ENCODE data around the gene STON2.

The STON2 gene

DNA sequence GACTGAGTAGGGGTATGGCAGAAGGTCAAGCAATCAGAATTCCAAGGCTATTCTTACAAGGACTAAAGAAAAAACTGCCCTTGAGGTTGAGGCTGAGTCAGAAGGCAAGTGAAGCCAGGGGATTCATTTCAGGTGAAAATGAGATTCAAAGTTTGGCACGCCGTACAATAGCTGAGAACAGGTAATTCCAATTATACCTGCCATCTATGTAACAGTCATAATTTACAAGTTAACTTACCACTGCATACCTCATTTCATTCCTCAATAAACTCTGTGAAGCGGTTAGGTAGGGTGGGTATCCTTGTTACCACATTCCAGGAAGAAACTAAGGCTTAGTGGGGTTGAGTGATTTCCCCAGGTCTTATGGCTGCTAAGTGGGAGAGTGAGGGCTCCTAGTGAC, 64.1 kb downstream of the STON2 start:
- DNase-seq (ENCODE audit: low read depth), result no peak
- no peak overlapping the region for H3K4me3 ChIP-seq (ENCODE audit: control insufficient read depth, low read depth, low read length)
- TF ChIP-seq, protein P1, sequence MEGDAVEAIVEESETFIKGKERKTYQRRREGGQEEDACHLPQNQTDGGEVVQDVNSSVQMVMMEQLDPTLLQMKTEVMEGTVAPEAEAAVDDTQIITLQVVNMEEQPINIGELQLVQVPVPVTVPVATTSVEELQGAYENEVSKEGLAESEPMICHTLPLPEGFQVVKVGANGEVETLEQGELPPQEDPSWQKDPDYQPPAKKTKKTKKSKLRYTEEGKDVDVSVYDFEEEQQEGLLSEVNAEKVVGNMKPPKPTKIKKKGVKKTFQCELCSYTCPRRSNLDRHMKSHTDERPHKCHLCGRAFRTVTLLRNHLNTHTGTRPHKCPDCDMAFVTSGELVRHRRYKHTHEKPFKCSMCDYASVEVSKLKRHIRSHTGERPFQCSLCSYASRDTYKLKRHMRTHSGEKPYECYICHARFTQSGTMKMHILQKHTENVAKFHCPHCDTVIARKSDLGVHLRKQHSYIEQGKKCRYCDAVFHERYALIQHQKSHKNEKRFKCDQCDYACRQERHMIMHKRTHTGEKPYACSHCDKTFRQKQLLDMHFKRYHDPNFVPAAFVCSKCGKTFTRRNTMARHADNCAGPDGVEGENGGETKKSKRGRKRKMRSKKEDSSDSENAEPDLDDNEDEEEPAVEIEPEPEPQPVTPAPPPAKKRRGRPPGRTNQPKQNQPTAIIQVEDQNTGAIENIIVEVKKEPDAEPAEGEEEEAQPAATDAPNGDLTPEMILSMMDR (IDR thresholded peaks at IDR 0.05; ENCODE audit: control insufficient read depth, insufficient read depth, low read depth, low read length, missing control alignments), result no peak

DNA sequence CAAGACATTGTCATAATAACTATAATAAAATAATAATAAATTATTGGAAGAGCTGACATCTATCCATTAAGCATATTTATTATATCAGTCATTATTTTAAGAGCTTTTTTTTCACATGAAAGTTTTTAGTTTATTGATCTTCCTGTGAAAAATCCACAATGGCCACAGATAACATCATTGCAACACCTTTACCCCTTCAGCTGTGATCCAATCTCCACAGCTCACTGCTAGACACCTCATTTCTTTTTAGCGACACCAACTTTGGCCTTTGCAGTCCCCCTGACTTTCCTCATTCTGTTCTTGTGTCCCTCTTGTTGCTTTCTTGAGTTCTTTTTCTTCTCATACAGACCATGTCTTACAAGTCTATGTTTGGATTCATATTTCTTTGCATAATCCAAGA, 67.4 kb downstream of the STON2 start:
- TF ChIP-seq, protein P1 (IDR thresholded peaks at IDR 0.05; ENCODE audit: control insufficient read depth, insufficient read depth, low read depth, low read length, missing control alignments), result no peak
- H3K4me3 ChIP-seq (ENCODE audit: control insufficient read depth, low read depth, low read length), result no peak overlapping the region
- no peak for DNase-seq (ENCODE audit: low read depth)

DNA sequence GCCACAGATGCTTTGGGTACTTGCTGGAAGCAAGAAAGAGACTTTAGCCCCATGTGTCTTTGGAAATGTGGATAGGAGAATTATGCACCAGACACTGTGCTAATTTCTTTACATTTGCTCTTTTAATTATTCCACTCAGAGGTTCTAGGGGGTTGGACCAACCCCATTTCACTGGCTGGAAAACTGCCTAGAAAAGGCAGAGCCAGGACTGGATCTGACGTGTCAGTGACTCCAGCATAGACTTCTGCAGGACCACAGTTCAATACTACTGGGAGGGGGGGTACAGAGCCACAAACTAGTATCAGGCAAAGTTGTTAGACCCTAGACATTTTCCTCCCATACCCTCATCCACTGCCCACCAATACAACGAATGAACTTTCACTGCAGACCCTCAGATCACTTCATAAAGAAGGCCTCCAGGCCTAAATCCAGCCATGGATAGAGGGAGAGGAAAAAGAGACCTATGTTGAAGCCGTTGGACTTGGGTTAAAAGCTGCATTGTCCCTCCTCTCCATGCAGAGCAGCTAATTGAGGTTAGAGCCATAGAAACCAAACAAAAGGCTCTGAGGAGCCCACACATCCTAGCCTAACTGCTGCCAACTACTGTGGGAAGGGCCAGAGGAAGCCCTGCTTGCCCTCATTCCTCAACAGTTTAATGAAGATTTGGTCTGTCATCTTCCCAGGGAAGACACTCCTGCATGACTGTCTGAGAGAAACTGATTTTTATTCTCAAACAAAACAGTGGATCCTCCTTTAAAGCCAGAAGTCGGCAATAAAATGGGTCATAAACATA, 68.7 kb downstream of the STON2 start:
- no peak overlapping the region for H3K4me3 ChIP-seq (ENCODE audit: control insufficient read depth, low read depth, low read length)
- DNase-seq (ENCODE audit: low read depth), result no peak
- TF ChIP-seq, protein P1 (IDR thresholded peaks at IDR 0.05; ENCODE audit: control insufficient read depth, insufficient read depth, low read depth, low read length, missing control alignments), result no peak

DNA sequence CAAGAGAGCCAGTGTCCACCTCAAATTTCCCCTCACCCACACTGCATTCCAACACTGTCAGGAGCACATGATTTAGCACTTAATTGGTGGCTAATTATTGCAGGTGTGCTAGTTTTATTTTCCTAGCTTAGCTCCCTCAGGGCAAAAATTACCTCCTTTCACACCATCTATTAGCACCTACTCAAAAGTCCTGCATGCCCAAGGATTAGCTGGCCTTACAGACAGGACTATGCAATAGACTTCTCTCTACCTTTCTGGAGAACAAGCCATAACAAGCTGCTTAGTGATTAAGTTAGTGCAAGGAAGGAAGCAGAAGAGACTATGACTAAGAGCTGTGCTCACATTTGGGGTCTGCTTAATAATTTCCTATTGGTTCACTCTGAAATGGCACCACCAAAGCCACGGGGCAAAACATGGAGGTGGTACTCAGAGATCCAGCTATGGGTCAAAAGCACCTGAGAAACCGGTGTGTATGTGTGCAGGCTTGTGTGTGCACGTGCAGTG, 69.5 kb downstream of the STON2 start:
- H3K4me3 ChIP-seq (ENCODE audit: control insufficient read depth, low read depth, low read length), result no peak overlapping the region
- DNase-seq (ENCODE audit: low read depth), result no peak
- TF ChIP-seq, protein P1 (IDR thresholded peaks at IDR 0.05; ENCODE audit: control insufficient read depth, insufficient read depth, low read depth, low read length, missing control alignments), result no peak

- TF ChIP-seq, protein P1 (IDR thresholded peaks at IDR 0.05; ENCODE audit: control insufficient read depth, insufficient read depth, low read depth, low read length, missing control alignments), result no peak
- H3K4me3 ChIP-seq (ENCODE audit: control insufficient read depth, low read depth, low read length), result no peak overlapping the region
- no peak for DNase-seq (ENCODE audit: low read depth)
Observed at GRCh38 chr14:81329640-81330381, 70.3 kb downstream of the STON2 start.

DNA sequence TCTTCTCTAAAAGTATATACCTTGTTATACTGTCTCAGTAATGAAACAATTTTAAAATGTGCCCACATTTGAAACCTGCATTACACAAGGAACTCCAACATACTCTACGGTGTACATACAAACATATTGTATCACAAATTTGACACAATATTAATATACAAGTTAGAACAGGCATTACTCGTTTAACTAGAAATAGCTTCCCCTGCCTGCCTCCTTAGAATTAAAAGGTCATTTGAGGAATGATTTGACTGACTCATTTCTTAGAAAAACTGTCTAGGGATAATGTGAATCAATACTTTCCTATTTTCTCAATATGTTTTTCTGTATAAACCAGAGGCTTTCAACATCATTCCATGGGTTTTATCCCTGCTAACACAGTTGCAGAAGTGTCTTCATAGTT, 73.7 kb downstream of the STON2 start:
- no peak for DNase-seq (ENCODE audit: low read depth)
- TF ChIP-seq, protein P1 (IDR thresholded peaks at IDR 0.05; ENCODE audit: control insufficient read depth, insufficient read depth, low read depth, low read length, missing control alignments), result no peak
- no peak overlapping the region for H3K4me3 ChIP-seq (ENCODE audit: control insufficient read depth, low read depth, low read length)

Measured in AG09309 (cell line).